ENCODE data around the gene PCDHA2.
"Not testable (repeated sequence)": the region's sequence is repeated elsewhere in the genome, so short reads cannot be mapped to it uniquely, and the experiment has no call there.

Gene PCDHA2

GRCh38 chr5:140794595-140795258 is at the start of gene PCDHA2:
PCDHA2 (plus strand) TSS chr5:140794852.
- no peak for DNase-seq (ENCODE audit: low read depth)
- TF ChIP-seq CTCF (IDR thresholded peaks at IDR 0.05; ENCODE audit: insufficient read depth, low read depth, low read length, missing control alignments) = no peak
- no peak within 1 kb of the TSS for H3K4me3 ChIP-seq (ENCODE audit: low read length)

- TF ChIP-seq CTCF (IDR thresholded peaks at IDR 0.05; ENCODE audit: insufficient read depth, low read depth, low read length, missing control alignments) = no peak
- no peak overlapping the region for H3K4me3 ChIP-seq (ENCODE audit: low read length)
- no peak for DNase-seq (ENCODE audit: low read depth)
Observed at GRCh38 chr5:140753561-140753960, 41.1 kb upstream of the PCDHA2 start.

- no peak for DNase-seq (ENCODE audit: low read depth)
- TF ChIP-seq CTCF (IDR thresholded peaks at IDR 0.05; ENCODE audit: insufficient read depth, low read depth, low read length, missing control alignments) = no peak
- no peak overlapping the region for H3K4me3 ChIP-seq (ENCODE audit: low read length)
Observed at GRCh38 chr5:140764177-140764973, 30.3 kb upstream of the PCDHA2 start.

- H3K4me3 ChIP-seq (ENCODE audit: low read length) = no peak overlapping the region
- DNase-seq (ENCODE audit: low read depth) = no peak
- TF ChIP-seq CTCF (IDR thresholded peaks at IDR 0.05; ENCODE audit: insufficient read depth, low read depth, low read length, missing control alignments) = no peak
Observed at GRCh38 chr5:140767444-140767843, 27.2 kb upstream of the PCDHA2 start.

GRCh38 chr5:140780512-140780911 is 14.1 kb upstream of the PCDHA2 start:
- H3K4me3 ChIP-seq (ENCODE audit: low read length) = no peak overlapping the region
- DNase-seq (ENCODE audit: low read depth) = no peak
- no peak for TF ChIP-seq CTCF (IDR thresholded peaks at IDR 0.05; ENCODE audit: insufficient read depth, low read depth, low read length, missing control alignments)

- H3K4me3 ChIP-seq (ENCODE audit: low read length) = no peak within 1 kb of the TSS
- TF ChIP-seq CTCF (IDR thresholded peaks at IDR 0.05; ENCODE audit: insufficient read depth, low read depth, low read length, missing control alignments) = no peak
- no peak for DNase-seq (ENCODE audit: low read depth)
Observed at GRCh38 chr5:140785905-140786686, 8.6 kb upstream of the PCDHA2 start, which contains the start of gene PCDHA1. PCDHA1 (plus strand) TSS chr5:140786140.

- not testable (repeated sequence) for H3K4me3 ChIP-seq (ENCODE audit: low read length); DNase-seq (ENCODE audit: low read depth)
Observed at GRCh38 chr5:140787422-140787821, 7.2 kb upstream of the PCDHA2 start.

- H3K4me3 ChIP-seq (ENCODE audit: low read length); DNase-seq (ENCODE audit: low read depth): not testable (repeated sequence)
Observed at GRCh38 chr5:140787849-140788504, 6.7 kb upstream of the PCDHA2 start.

All from epithelial cell of esophagus (primary cell).